NCI-H1417 treated with DMSO at 0.1 percent for 48 hours (cell line): ENCODE data around the gene CABLES2.

ENCODE experiments used
- DNase-seq: peaks from one replicate; lab custom pipeline; 2025; lab: John Stamatoyannopoulos, UW

The CABLES2 gene

DNA sequence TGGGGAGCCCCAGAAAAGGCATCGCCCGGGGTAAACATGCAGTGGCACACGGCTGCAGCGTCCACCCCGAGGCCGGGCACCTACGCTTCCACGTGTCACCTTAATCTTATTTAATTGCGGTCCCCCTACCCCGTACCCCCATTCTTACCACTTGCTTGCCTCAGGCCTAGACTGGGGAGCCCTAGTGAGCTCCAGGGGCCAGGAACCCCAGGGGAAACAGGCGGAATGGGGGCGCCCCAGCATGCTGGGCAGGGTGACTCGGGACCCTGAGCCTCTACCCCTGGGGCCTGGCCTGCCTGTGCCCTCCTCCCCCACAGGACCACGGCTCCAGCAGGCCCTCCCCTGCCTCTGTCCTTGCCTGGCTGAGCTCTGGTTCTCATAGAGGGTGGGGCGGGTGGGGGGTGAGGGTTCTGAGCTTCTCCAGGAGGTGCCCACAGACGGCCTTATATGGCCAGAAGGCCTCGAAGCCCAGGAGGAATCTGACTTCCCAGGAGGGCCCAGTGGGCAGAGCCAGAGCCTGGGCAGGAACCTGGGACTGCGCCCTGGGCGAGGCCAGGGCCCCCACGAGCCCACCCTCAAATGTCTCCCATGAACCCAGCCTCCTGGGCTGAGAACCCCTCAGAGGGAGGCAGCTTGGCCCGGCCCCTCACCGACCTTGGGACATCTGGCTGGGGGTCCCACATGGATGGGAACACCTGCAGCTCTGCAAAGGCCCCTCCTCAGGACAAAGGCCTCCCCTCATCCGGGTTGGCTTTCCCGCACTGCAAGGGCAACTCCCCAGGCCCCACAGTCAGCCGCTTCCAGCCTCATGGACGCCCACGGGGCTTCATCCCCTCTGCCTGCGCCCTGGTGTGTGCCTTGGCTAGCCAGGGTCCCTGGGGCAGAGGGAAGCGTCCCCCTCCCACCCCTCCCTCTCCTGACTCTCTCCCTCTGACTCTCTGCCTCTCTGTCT is 34.8 kb downstream of the CABLES2 start:
- no peak for DNase-seq

- DNase-seq = no peak
Observed at GRCh38 chr20:62371588-62372041, 35.5 kb downstream of the CABLES2 start.

DNA sequence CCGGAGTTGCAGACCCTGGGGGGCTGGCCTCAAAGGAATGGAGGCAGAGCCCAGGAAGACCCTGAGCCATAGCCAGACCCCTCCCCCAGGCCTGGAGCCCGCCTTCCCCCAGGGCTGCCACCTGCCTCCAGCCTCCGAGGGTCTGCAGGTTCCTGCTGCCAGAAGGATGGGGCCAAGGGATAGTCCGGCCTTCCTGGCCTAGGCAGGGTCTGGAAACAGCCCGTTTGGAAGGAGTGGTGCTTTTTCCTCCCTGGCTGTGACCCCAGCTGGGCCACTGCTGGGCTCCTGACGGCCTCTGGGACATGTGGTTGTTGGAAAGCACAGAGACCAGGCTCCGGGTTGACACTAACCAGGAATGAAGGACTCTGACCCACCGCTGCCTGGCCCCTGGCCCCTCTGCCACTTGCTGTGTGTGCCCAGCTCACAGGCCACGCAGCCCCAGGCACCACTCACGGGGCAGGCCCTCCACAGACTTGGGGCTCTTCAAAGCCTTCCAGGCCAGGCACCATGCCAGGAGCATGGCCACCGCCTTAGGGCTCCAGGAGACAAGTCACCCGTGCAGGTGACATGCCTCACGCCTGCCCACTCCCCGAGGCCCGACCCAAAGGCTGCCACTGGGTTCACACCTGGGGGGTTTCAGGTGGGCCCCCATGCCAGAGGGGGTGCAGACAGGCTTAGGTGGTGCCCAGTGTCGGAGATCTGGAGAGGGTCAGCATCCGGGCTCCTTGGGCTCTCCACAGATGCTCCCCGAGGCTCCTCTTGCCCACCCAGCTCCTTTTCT is 36.1 kb downstream of the CABLES2 start:
- DNase-seq = no peak

GRCh38 chr20:62370115-62370806 is 36.8 kb downstream of the CABLES2 start:
- DNase-seq = no peak

- DNase-seq = no peak
Observed at GRCh38 chr20:62369815-62370114, 37.3 kb downstream of the CABLES2 start.

DNA sequence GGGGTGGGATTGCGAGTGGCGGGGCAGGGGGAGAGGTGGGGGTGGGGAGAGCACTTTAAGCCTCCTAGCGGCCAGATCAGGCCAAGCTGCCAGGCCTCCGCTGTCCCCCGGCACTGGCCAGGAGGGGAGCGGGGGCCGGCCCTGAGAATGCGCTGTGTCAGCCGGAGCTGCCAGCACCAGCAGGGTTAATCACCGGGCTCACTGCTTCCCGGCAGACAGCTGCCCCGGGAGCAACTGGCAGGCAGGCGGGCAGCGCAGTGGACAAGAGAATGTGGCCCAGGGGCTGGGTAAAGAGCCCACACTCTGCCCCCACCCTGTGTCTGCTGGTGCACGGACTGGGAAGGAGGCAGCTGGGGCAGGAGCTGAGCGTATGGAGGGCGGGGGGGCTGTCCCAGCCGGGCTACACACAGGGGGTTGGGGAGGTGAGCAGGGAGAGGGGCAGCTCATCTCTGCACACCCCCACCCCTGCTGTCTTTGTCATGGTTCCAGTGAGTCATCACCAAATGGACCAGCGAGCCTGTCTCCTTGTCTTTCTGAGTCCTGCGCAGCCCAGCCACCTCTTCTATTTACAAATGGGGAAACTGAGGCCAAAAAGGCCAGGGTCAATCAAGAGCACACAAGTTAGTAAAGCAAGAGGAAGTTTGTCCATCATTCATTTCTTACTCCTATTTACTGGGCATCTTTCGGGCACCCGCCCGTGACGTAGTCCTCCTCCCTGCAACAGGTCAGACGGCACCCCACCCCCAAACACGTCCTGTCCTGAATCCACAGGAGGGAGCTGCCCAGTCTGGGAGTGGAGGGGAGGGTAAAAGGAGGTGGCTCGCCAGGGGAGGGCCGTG is 37.9 kb downstream of the CABLES2 start:
- no peak for DNase-seq

DNA sequence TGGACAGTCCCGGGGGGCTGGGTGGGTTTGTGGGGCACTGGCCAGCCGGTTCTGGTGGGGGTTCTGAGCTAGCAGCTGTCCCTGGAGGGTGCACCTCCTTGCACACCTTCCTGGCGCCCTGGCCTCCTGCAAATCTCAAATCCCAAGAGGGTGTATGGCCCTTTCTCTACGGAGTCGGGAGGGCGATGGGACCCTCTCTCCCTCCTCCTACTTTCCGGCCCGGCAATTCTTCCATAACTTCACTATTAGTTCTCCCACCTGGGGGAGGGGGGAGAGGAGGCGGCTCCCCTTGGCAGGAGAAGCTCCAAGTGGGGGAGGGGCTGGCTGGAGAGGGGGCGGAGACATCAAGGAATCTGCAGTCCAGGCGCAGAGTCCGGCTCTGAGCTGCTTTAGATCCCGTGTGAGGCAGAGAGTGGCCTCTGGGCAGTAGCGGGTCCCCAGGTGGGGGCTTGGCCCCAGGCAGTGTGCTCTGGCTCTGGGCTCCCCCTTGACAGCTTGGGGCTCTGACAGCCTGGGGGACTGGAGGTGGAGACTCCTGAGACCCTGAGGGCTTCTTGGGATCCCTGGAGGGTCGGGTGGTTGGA is 38.6 kb downstream of the CABLES2 start:
- no peak for DNase-seq

DNA sequence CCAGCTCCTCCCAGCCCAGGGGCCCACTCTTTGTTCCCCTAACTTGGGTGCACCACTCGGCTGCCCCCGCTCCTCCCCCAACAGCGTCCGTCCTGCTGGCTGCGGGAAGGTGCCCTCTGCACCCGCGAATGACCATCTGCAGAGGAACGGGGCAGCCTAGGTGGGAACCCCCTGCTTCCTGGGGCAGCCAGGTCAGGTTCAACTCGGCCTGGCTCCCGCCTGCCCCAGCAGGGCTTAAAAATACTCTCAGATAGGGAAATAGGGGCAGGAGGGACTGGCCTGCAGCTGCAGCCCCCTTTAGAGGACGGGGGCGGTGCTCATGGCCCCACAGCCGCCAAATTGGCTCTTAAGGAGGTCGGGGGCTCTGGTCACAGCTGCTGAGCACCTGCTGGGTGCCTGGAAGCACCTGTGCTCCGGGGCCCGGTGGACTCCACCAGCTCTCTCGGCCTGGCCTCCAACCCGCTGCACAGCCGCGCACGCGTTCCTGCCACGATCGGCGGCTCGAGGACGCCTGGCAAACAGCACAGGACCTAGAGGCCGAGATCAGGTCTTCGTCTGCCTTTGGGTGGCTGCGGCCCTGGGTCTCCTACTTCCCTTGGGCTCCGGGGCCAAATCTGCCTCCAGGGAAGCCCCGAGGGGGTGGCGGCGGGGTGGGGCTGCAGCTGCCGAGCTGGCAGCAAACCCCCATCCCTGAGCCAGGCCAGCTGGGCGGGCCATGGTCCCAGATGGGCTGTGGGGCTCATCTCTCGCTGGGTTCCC is 39.3 kb downstream of the CABLES2 start:
- no peak for DNase-seq

GRCh38 chr20:62367136-62367632 is 39.9 kb downstream of the CABLES2 start, which contains the start of gene LAMA5:
Gene LAMA5, minus strand, starts transcription at chr20:62367312. Its CDS starts 67 bp downstream, at chr20:62367245.
- no peak for DNase-seq

DNA sequence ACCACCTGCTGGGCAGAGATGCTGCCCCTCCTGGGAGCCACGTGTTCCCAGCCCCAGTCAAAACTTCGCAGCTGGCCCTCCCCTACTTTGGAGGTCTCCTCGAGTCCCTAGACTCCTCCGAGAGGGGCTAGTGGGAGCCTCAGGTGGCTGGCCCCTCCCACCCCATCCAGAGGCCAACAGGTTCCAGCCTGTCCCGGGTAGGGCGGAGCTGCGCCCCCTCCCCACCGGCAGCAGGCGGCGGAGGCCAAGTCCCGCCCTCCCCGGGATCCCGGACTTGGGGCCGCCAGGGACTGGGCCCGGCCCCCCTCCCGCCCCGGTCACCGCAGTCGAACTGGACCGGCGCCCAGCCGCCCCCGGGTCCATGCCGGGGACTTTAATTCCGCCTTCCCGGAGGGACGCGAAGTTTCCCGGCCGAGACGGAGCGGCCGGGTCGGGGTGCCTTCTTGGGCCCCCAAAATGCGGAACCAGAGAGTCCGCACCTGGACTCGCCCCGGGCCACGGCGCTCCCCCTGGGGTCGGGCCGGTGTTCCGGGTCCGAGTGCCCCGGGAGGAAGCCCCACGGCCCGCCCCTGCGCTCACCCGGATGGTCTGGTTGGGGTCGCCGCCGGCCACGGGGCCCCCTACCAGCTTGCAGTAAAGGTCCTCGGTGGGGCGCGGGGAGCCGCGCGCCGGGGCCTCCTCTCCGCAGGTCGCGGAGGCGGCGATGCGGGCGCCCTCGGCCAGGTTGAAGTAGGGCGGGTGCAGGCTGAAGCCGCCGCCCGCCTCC is 40.5 kb downstream of the CABLES2 start:
- DNase-seq = no peak

DNA sequence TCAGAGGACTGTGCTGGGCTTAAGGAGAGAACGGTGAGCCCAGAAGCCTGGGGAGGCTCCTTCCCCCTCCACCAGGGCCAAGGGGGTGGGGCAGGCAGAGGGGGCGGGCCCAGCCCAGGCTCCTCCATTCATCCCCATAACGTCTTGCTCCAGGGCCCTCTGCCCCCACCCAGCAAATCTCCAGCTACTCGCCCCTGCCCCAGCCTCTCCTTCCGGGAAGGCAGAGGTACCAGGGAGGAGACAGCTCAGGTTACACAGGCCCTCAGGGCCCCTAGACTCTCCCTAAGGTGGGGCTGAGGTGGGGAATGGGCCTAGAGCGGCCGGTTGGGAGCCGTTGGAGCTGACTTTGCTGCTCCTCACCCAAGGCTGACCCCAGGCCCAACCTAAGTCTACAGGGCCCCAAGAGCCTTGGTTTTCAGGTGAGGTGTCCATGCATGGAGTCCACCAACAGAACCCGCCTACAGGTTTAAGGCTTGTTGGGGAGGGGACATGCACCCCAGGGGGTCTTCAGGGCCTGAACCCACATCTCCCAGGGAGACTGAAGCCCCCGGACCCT is 41.2 kb downstream of the CABLES2 start:
- DNase-seq = no peak

DNA sequence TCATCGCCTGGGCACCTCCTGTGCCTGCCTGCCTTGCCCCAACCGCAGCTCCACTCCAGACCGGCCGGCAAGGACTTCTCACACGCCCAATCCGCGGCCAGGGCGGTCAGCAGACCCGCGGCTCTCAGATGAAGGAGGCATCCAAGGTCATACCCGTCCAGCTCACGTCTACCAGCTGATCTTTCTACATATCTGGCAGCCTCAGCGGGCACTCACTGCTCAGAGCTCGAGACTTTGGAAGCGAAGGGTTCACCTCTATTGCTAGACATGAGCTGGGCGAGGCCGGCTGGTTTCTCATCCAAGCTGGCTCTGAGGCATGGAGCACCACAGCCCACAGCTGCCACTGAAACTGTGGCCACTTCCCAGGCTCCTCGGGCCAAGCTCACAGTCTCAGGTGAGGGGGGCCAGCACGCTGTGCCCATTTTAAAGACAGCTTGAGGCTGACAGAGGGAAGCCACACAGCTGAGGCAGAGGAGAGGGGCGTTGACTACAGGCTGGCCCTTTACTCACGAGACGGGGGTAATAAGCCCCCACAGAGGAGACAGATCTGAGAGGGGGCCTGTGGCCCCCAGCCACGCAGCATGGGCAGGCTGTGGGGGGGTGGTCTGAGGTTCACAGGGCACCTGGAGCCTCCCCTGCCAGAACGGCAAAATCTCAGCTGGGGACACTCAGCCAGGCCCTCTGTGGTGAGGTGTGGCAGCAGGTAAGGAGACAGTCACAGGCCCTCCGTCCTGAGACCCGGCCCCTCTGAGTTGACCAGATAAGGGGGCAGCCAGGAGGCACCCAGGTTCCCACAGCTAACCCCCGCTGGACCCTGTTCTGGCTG is 42.0 kb downstream of the CABLES2 start:
- DNase-seq = no peak

DNA sequence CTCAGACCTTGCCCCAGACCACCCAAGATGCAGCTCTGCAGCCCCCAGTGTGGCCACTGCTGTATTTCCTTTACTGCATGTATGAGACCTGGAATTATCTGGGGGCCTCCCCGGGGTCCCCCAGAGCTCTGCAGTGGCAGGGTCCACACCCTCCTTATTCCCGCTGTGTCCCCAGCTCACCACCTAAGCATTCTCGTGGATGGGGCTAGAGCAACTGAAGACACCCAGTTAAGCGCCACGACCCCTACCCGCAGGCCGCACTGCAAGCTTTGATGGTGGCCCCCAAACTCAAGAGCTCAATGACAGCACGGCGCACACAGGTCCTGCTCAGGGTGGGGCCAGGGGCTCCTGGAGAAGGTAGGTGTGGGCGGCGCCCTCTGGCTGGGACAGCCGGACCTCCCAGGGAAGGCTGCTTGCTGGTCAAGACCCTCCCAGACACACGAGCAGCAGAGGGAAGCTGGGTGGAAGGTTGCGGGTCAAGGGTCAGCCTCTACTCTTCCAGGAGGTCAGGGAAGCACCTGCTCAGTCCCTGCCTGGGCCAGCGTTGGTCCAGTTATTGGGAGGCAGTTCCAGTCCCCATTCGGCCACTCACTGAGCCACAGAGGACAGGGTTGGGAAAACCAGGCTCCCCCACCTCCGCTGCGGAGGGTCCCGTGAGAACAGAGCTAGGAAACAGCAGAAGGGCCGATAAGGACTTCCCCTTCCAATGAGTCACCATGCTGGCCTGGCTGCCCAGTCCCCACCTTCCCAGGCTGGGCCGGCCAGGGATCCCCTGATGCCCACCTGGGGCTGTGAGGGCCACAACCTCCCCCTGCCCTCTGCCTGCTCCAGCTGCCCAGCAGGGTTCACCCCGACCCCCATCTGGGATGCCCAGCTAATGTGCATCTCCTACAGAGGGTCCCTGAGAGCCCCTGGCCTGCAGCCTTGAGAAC is 42.9 kb downstream of the CABLES2 start:
- no peak for DNase-seq

DNA sequence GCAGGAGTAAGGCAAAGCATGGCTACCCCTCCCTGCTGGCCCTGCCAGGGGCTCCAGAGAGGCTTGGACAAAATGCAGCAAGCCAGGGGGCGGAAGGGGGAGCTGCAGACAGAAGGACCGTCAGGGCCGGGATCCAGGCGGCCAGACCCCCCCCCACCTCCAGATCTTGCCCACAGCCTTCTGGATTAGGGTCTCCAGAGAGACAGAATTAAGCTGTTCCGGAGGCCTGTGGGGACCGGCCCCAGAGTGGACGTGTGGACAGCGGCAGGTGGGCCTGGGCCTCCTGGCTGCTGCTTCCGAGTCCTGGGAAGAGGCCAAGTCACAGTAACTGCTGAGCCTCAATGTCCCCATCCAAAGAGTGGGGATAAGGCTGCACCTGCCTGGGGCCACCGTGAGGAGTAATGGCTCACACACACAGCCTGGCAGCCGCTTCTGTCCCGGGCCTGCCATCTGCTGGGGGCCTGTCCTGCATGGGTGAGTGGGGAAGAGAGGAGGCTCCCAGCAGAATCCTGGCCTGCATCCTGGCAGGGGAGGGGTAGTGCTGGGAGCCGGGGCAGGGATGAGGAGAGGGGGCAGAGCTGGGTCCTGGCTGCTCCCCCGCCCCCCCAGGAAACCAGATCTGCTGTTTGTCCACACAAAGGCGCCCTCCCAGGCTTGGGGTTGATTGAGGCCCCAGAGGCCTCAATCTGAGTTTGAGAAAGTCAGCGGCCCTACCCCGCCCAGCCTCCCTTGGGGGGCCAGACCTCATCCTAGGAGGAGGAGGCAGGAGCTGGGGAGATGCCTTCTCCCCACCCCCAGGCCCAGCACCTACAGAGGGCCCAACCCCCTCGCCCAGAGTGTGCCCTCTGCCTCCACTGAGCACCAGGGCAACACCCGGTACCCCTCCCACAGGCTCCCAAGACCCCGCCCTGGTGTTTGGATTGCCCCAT is 43.8 kb downstream of the CABLES2 start:
- DNase-seq = no peak

GRCh38 chr20:62362590-62362940 is 44.5 kb downstream of the CABLES2 start:
- DNase-seq = no peak
